Effector memory CD4-positive, alpha-beta T cell (primary cell): ENCODE measurements around the gene ARID3C.

Experiments used
- DNase-seq, 3 donors: peaks; one replicate each; pipeline ENCODE4 v3.0.0-alpha.2; 2020
- H3K27ac ChIP-seq: 2 replicates; pipeline ENCODE4 v1.7.0; 2013; ENCODE audit warnings: mild to moderate bottlenecking, low read length, moderate library complexity; ENCODE audit not compliant: insufficient read depth, poor library complexity, severe bottlenecking
- H3K27me3 ChIP-seq: replicated peaks from 2 replicates; pipeline ENCODE4 v1.7.0; 2013; ENCODE audit warnings: mild to moderate bottlenecking, low read length; ENCODE audit not compliant: insufficient read depth, control insufficient read depth, poor library complexity, severe bottlenecking
- H3K36me3 ChIP-seq: 2 replicates; pipeline ENCODE4 v1.7.0; 2013; ENCODE audit warnings: mild to moderate bottlenecking, low read length, moderate library complexity; ENCODE audit not compliant: control insufficient read depth, insufficient read depth
- H3K4me1 ChIP-seq: 2 replicates; pipeline ENCODE4 v1.7.0; 2013; ENCODE audit warnings: low read length, mild to moderate bottlenecking; ENCODE audit not compliant: control insufficient read depth, insufficient read depth, poor library complexity, severe bottlenecking
- H3K4me3 ChIP-seq: 2 replicates; pipeline ENCODE4 v1.7.0; 2013; ENCODE audit warnings: low read length, low read depth, mild to moderate bottlenecking; ENCODE audit not compliant: insufficient read depth, poor library complexity, severe bottlenecking
- H3K9me3 ChIP-seq: 2 replicates; pipeline ENCODE4 v1.7.0; 2013; ENCODE audit warnings: mild to moderate bottlenecking, low read length, moderate library complexity; ENCODE audit not compliant: control insufficient read depth

The ARID3C gene

DNA sequence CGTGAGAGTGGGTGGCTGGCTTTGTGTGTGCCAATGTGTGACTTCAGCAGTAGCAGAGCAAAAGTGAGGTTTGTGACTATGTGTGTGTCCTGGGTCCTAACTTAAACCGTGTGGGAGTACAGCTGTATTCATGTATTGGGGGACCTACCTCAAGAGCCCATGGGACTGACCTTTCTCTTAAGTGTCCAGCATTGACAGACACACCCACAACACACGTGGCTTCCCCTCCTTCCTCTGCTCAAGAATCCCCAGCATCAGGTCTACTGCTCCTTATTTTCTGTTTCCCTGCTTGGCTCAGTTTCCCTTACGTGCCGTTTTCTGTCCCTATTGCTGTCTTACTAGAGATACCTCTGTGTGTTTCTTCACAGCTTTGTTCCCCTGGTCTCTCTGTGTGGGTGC, 23.7 kb upstream of the ARID3C start:
- no peaks in the 10 kb centered on the region for H3K9me3 ChIP-seq
- peaks cover 29% of the 10 kb centered on the region for H3K36me3 ChIP-seq
- peaks cover 24% of the 10 kb centered on the region for H3K4me1 ChIP-seq
- H3K27ac ChIP-seq, result no peak overlapping the region
- no peaks in the 10 kb centered on the region for H3K27me3 ChIP-seq
- H3K4me3 ChIP-seq, result no peak overlapping the region
- no peak for DNase-seq

DNA sequence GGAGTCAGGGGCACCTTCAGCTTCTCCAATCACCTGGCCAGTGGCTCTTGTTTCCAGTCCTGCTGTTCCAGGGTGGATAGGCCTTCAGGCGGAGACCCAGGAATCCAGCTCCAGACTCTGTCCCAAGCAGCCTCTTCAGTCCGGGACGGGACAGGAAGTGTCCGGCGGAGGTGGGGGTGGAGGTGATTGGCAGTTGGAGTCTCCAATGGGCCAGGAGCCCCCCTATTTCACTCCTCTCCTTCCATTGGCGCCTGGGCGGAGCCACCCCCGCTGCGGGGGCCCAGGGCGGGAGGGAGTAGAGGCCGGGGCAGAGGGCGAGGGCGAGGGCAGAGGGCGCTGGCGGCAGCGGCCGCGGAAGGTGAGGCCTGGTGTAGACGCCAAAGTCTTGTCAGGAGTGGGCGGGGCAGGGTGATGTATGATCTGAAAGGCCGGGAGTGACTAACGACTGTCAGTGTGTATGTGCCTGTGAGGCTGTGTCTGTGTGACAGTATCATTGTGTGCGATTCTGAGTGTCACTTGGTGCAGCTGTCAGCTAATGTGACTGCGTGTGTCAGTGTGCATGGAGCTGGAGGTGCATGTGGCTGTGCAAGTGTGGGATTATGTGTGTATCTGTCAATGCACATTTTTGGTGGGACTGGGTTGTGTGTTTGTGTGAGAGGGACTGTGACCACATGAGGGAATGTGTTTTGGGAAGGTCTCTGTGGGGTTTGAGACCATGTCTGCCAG, 23.2 kb upstream of the ARID3C start, which contains the start of gene IL11RA:
Gene IL11RA (plus strand): TSS at position 310 of the 726 bp plus-strand sequence. CDS start 3,033 bp downstream, outside the sequence.
- H3K4me3 ChIP-seq, result no peak within 1 kb of the TSS
- no peak for DNase-seq
- no peaks in the 10 kb centered on the region for H3K9me3 ChIP-seq
- H3K27ac ChIP-seq, result no peak within 1 kb of the TSS
- H3K27me3 ChIP-seq, result no peaks in the 10 kb centered on the region
- H3K36me3 ChIP-seq, result peaks cover 29% of the 10 kb centered on the region
- H3K4me1 ChIP-seq, result peaks cover 30% of the 10 kb centered on the region

DNA sequence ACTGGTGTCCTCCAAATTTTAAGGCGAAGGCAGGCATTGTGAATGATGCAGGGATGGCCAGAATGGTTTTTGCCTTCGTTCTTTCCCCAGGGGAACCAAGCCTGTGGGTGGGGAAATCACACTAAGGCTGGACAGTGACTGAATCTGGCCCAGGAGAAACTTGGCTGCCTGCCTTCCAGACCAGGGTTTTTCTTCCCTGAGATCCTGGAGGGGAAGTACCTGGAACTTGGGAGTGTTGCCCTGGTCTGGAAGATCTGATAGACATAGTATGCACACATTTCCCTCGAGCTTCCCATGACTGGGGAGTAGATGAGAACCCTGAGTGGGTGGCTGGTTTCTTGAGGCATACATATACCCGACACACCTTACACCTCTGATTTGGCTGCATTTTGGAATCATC, 22.5 kb upstream of the ARID3C start:
- H3K36me3 ChIP-seq, result peaks cover 29% of the 10 kb centered on the region
- no peak overlapping the region for H3K27ac ChIP-seq
- H3K27me3 ChIP-seq, result no peaks in the 10 kb centered on the region
- H3K9me3 ChIP-seq, result no peaks in the 10 kb centered on the region
- no peak for DNase-seq
- H3K4me3 ChIP-seq, result no peak overlapping the region
- peaks cover 30% of the 10 kb centered on the region for H3K4me1 ChIP-seq

DNA sequence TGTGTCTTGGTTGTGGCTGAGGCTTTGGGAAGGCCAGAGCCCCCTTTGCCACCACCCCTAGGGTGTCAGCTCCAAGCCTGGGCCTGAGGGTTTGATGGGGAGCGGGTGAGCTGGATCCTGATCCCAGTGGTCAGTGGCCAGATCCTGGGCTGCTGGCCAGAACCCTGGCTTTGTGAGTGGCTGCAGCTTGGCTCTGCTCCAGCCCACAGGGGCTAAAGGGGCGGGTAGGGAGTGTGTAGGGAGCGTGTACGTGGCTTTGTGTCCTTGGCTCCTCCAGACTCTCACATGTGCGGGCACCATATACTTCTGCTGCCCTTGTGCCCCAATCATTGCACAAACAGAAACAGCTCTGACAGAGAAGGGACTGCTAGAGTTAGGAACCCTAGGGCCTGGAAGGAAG, 21.9 kb upstream of the ARID3C start:
- Histone ChIP-seq H3K27me3 (no peaks in the 10 kb centered on the region), H3K9me3 (no peaks in the 10 kb centered on the region), H3K36me3 (peaks cover 29% of the 10 kb centered on the region), H3K4me3 (no peak overlapping the region), H3K4me1 (peaks cover 30% of the 10 kb centered on the region), H3K27ac (no peak overlapping the region)
- no peak for DNase-seq

DNA sequence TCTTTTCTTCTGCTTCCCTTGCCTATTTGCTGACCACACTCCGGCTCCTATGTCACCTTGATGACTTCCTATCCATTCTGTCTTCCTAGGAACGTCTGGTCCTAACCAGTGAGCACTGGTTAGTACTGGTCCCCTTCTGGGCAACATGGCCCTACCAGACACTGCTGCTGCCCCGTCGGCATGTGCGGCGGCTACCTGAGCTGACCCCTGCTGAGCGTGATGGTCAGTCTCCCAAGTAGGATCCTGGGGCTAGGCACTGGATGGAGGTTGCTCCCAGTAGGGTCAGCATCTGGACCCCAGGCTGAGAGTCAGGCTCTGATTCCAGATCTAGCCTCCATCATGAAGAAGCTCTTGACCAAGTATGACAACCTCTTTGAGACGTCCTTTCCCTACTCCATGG, 19.8 kb upstream of the ARID3C start:
- H3K36me3 ChIP-seq, result peaks cover 29% of the 10 kb centered on the region
- no peaks in the 10 kb centered on the region for H3K27me3 ChIP-seq
- H3K4me3 ChIP-seq, result no peak overlapping the region
- DNase-seq, result no peak
- no peaks in the 10 kb centered on the region for H3K9me3 ChIP-seq
- H3K27ac ChIP-seq, result no peak overlapping the region
- H3K4me1 ChIP-seq, result peaks cover 30% of the 10 kb centered on the region

DNA sequence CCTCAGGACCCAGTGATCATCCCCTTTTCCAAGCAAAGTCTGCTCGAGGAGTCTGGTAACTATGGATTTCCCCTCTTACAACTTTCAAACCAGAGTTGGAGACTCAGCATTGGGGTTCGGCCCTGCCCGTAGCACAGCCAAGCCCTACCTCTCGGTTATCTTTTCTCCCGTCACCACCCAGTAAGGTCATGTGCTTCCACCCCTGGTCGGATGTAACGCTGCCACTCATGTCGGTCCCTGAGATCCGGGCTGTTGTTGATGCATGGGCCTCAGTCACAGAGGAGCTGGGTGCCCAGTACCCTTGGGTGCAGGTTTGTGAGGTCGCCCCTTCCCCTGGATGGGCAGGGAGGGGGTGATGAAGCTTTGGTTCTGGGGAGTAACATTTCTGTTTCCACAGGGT, 18.8 kb upstream of the ARID3C start:
- Histone ChIP-seq H3K4me3 (peak overlapping the region; percentile 88), H3K36me3 (peaks cover 29% of the 10 kb centered on the region), H3K27me3 (no peaks in the 10 kb centered on the region), H3K4me1 (peaks cover 25% of the 10 kb centered on the region), H3K9me3 (no peaks in the 10 kb centered on the region), H3K27ac (peak overlapping the region; percentile 79)
- DNase-seq, result no peak

DNA sequence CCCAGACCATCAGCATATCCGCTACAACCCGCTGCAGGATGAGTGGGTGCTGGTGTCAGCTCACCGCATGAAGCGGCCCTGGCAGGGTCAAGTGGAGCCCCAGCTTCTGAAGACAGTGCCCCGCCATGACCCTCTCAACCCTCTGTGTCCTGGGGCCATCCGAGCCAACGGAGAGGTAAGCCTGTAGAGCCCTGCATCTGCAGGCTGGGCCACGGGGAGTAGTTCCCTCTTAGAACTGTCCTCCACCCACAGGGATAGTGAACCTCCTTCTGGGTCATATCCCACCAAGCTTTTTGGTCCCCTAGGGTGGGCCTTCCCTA, 18.2 kb upstream of the ARID3C start:
- H3K4me1 ChIP-seq, result peaks cover 19% of the 10 kb centered on the region
- H3K4me3 ChIP-seq, result peak overlapping the region; percentile 88
- H3K9me3 ChIP-seq, result no peaks in the 10 kb centered on the region
- H3K36me3 ChIP-seq, result peaks cover 29% of the 10 kb centered on the region
- no peak for DNase-seq
- H3K27me3 ChIP-seq, result no peaks in the 10 kb centered on the region
- H3K27ac ChIP-seq, result peak overlapping the region; percentile 79

DNA sequence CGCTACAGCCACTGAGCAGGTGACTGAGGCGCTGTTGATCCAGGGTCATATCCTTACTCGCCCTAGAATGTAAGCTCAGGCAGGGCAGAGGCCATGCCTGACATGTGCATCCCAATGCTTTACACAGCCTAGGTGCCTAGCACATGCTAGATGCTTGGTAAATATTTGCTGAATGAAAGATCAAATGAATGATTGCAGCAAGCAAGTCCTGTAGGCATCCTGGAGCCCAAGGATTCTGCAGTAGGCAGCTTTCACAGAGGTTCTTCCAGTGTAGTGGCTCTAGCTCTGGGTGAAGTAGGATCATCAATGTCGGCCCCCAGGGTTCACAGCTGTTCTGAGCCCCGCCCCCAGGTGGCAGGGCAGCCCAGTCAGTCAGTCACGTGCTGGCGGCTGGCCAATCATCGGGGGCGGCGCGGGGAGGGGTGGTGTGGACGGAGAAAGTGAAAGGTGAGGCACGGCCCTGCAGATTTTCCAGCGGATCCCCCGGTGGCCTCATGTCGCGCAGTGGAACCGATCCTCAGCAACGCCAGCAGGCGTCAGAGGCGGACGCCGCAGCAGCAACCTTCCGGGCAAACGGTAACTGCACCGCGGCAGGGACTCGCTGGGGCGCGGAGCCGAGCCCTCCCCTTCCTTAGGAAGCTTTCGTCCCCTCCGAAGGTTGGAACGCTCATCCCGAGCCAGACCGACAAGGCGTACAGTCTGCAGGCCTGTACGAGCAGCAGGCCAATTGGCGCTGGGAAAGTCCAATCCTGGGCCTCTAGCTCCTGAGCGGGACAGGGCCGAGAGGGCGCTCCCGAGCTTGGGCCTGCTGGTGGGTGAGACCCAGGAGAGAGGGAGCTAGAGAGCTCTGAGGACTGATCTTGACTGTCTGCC, 17.6 kb upstream of the ARID3C start, which contains the start of gene GALT:
Gene GALT (plus strand): TSS at position 465 of the 873 bp plus-strand sequence. CDS start 30 bp downstream, at position 495.
- peak within 1 kb of the TSS; percentile 88 for H3K4me3 ChIP-seq
- H3K4me1 ChIP-seq, result peaks cover 19% of the 10 kb centered on the region
- peaks cover 29% of the 10 kb centered on the region for H3K36me3 ChIP-seq
- no peaks in the 10 kb centered on the region for H3K9me3 ChIP-seq
- peak; percentile 87 to 97 (median 94) for DNase-seq
- no peaks in the 10 kb centered on the region for H3K27me3 ChIP-seq
- peak within 1 kb of the TSS; percentile 79 for H3K27ac ChIP-seq

DNA sequence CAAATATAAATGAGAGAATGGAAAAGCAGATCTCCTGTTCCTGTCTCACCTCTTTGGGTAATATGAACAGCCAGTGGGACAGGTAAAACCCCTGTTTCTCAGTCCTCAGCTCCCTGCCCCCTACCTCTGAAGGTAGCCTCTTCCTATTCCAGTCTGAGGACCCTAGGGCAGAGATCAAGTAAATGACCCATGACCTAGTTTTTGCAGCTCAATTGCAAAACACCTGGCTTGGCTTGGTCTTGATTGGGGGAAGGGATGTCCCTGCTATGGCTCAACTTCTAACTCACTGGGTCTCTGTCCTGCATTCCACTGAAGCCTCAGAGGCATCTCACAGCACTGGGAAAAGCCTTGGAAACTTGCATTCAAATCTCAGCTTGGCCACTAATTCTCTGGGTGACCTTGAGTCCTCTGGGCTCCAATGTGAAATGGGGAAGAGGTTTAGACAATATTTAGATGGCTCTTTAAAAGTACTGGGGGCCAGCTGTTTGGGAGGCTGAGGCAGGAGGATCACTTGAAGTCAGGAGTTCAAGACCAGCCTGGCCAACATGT, 16.0 kb upstream of the ARID3C start:
- Histone ChIP-seq H3K9me3 (no peaks in the 10 kb centered on the region), H3K27me3 (no peaks in the 10 kb centered on the region), H3K36me3 (peaks cover 14% of the 10 kb centered on the region), H3K4me1 (peaks cover 19% of the 10 kb centered on the region), H3K27ac (no peak overlapping the region), H3K4me3 (no peak overlapping the region)
- no peak for DNase-seq

DNA sequence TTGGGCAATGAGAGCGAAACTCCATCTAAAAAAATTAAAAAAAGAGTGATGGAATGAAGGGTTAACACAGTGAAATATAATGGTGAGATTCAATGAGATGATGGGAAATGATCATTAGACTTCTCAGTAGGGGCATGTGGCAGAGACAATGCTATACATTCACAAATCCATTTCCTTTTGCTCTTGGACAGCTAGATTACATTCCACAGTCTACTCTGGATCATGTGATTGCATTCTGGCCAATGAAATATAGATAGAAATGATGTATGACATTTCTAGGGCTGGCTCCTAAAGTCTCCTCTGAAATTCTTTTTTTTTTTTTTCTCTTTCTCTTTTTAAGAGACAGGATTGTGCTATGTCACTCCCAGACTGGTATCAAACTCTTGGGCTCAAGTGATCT, 13.8 kb upstream of the ARID3C start:
- H3K4me1 ChIP-seq, result peaks cover 16% of the 10 kb centered on the region
- no peak for DNase-seq
- H3K27me3 ChIP-seq, result no peaks in the 10 kb centered on the region
- no peak overlapping the region for H3K27ac ChIP-seq
- H3K4me3 ChIP-seq, result no peak overlapping the region
- no peaks in the 10 kb centered on the region for H3K36me3 ChIP-seq
- no peaks in the 10 kb centered on the region for H3K9me3 ChIP-seq
